Loucy (cell line): ENCODE results near the gene CTIF.

Experiments
- H2AFZ ChIP-seq: fragments of 200-600 bp; sonication (generic); 2 replicates; pipeline ENCODE4 v1.6.0; 2016; ENCODE audit warnings: antibody characterized with exemption, mild to moderate bottlenecking, low read length, moderate library complexity
- H3F3A ChIP-seq: fragments of 200-600 bp; 2 replicates; pipeline ENCODE4 v1.6.0; 2016; ENCODE audit warnings: antibody characterized with exemption, low read depth, mild to moderate bottlenecking
- H3K27me3 ChIP-seq: fragments of 200-600 bp; sonication (generic); 2 replicates; pipeline ENCODE4 v1.6.1; 2014; ENCODE audit warnings: low read length, mild to moderate bottlenecking; ENCODE audit not compliant: insufficient read depth, poor library complexity, severe bottlenecking
- H3K36me3 ChIP-seq: fragments of 200-600 bp; sonication (generic); 2 replicates; pipeline ENCODE4 v1.6.1; 2016; ENCODE audit warnings: low read length; ENCODE audit not compliant: insufficient read depth
- H3K4me1 ChIP-seq: fragments of 200-600 bp; sonication (generic); 2 replicates; pipeline ENCODE4 v1.5.1; 2014; ENCODE audit warnings: low read length, mild to moderate bottlenecking; ENCODE audit not compliant: insufficient read depth, poor library complexity, severe bottlenecking
- H3K4me2 ChIP-seq: fragments of 200-600 bp; sonication (generic); 2 replicates; pipeline ENCODE4 v1.6.0; 2014; ENCODE audit warnings: antibody characterized with exemption, low read length, low read depth, mild to moderate bottlenecking; ENCODE audit not compliant: poor library complexity, severe bottlenecking
- H3K4me3 ChIP-seq: fragments of 200-600 bp; sonication (generic); 2 replicates; pipeline ENCODE4 v1.5.1; 2014; ENCODE audit warnings: low read length, mild to moderate bottlenecking, mixed read lengths; ENCODE audit not compliant: poor library complexity, severe bottlenecking
- H3K79me2 ChIP-seq: fragments of 200-600 bp; sonication (generic); 2 replicates; pipeline ENCODE4 v1.6.1; 2014; ENCODE audit warnings: low read length; ENCODE audit not compliant: insufficient read depth
- H3K9ac ChIP-seq: fragments of 200-600 bp; sonication (generic); 2 replicates; pipeline ENCODE4 v1.6.0; 2014; ENCODE audit warnings: mild to moderate bottlenecking, low read depth, low read length, moderate library complexity; ENCODE audit not compliant: poor library complexity, severe bottlenecking
- H3K9me2 ChIP-seq: fragments of 200-600 bp; sonication (generic); replicated peaks from 2 replicates; pipeline ENCODE4 v1.6.1; 2016; ENCODE audit warnings: low read depth, low read length, mixed read lengths
- H3K9me3 ChIP-seq: fragments of 200-600 bp; sonication (generic); 2 replicates; pipeline ENCODE4 v1.6.1; 2014; ENCODE audit warnings: mild to moderate bottlenecking, antibody characterized with exemption, low read length, low read depth; ENCODE audit not compliant: insufficient read depth
- H4K20me1 ChIP-seq: fragments of 200-600 bp; sonication (generic); 2 replicates; pipeline ENCODE4 v1.6.0; 2014; ENCODE audit warnings: antibody characterized with exemption, low read length, mild to moderate bottlenecking; ENCODE audit not compliant: insufficient read depth, poor library complexity, severe bottlenecking
- EZH2phosphoT487 ChIP-seq: fragments of 200-600 bp; IDR thresholded peaks from 2 replicates; pipeline ENCODE4 v1.6.1; 2018; ENCODE audit warnings: antibody characterized with exemption, mild to moderate bottlenecking, moderate library complexity, borderline replicate concordance
- TF ChIP-seq, protein P1 (sequence below): fragments of 200-600 bp; sonication (generic); conservative IDR thresholded peaks from 2 replicates; pipeline ENCODE4 v1.5.1; 2014; ENCODE audit warnings: mild to moderate bottlenecking, antibody characterized with exemption, low read length

The CTIF gene

DNA sequence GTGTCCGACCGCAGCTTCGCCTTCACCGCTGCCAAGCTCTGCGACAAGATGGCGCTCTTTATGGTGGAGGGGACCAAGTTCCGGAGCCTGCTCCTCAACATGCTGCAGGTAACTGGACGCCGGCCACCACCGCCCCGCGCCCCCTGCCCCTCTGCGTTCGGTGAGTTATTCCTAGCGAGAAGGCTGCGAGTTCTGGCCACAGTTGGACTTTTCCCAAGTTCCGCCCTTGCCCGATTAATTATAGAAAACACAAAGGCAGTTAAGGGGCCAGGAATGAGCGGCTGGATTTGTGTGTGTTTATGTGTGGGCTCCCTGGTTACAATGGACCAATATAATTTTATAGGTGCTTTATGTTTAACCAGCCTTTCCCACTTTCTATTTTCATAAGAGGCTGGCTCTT, 222.8 kb downstream of the CTIF start:
- Histone ChIP-seq H3K9ac (no peak overlapping the region), H3K4me2 (no peak overlapping the region), H2AFZ (no peak overlapping the region), H3F3A (no peaks in the 10 kb centered on the region), H4K20me1 (no peaks in the 10 kb centered on the region), H3K4me1 (peaks cover 6% of the 10 kb centered on the region), H3K79me2 (no peaks in the 10 kb centered on the region), H3K27me3 (no peaks in the 10 kb centered on the region), H3K36me3 (peaks cover 28% of the 10 kb centered on the region; the same call in 1 of the 2 replicates), H3K4me3 (no peak overlapping the region), H3K9me2 (no peaks in the 10 kb centered on the region), H3K9me3 (no peaks in the 10 kb centered on the region)
- no peak for TF ChIP-seq EZH2phosphoT487
- TF ChIP-seq, protein P1, sequence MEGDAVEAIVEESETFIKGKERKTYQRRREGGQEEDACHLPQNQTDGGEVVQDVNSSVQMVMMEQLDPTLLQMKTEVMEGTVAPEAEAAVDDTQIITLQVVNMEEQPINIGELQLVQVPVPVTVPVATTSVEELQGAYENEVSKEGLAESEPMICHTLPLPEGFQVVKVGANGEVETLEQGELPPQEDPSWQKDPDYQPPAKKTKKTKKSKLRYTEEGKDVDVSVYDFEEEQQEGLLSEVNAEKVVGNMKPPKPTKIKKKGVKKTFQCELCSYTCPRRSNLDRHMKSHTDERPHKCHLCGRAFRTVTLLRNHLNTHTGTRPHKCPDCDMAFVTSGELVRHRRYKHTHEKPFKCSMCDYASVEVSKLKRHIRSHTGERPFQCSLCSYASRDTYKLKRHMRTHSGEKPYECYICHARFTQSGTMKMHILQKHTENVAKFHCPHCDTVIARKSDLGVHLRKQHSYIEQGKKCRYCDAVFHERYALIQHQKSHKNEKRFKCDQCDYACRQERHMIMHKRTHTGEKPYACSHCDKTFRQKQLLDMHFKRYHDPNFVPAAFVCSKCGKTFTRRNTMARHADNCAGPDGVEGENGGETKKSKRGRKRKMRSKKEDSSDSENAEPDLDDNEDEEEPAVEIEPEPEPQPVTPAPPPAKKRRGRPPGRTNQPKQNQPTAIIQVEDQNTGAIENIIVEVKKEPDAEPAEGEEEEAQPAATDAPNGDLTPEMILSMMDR = no peak

GRCh38 chr18:48762022-48762421, 223.2 kb downstream of the CTIF start:
- no peaks in the 10 kb centered on the region for H3K27me3 ChIP-seq
- no peak overlapping the region for H3K9ac ChIP-seq
- H3K9me2 ChIP-seq = no peaks in the 10 kb centered on the region
- no peak overlapping the region for H3K4me3 ChIP-seq
- H3K4me1 ChIP-seq = peaks cover 6% of the 10 kb centered on the region
- no peaks in the 10 kb centered on the region for H3F3A ChIP-seq
- H4K20me1 ChIP-seq = no peaks in the 10 kb centered on the region
- TF ChIP-seq, protein P1 = no peak
- no peak for TF ChIP-seq EZH2phosphoT487
- no peaks in the 10 kb centered on the region for H3K79me2 ChIP-seq
- no peaks in the 10 kb centered on the region for H3K9me3 ChIP-seq
- H3K36me3 ChIP-seq = peaks cover 30% of the 10 kb centered on the region; the same call in 1 of the 2 replicates
- H3K4me2 ChIP-seq = no peak overlapping the region
- H2AFZ ChIP-seq = no peak overlapping the region

- Histone ChIP-seq H3K9me2 (no peaks in the 10 kb centered on the region), H3K4me3 (no peak overlapping the region), H3K79me2 (no peaks in the 10 kb centered on the region), H4K20me1 (no peaks in the 10 kb centered on the region), H3K27me3 (no peaks in the 10 kb centered on the region), H2AFZ (no peak overlapping the region), H3K4me1 (peaks cover 6% of the 10 kb centered on the region), H3K36me3 (peaks cover 31% of the 10 kb centered on the region; the same call in 1 of the 2 replicates), H3K9me3 (no peaks in the 10 kb centered on the region), H3F3A (no peaks in the 10 kb centered on the region), H3K4me2 (no peak overlapping the region), H3K9ac (no peak overlapping the region)
- TF ChIP-seq, protein P1 = no peak
- TF ChIP-seq EZH2phosphoT487 = no peak
Observed at GRCh38 chr18:48762836-48763718, 224.2 kb downstream of the CTIF start.
